Ramos (cell line): Measurements from ENCODE around the gene GTSF1L.
"Not testable (repeated sequence)": the region's sequence is repeated elsewhere in the genome, so short reads cannot be mapped to it uniquely, and the experiment has no call there.

Experiments
- in situ Hi-C: fragments of 300-500 bp; cut with MboI; formaldehyde crosslinking; loops from one replicate; pipeline ENCODE4 v1.14.3; 2022; ENCODE audit warnings: low sequenced_read_pairs; ENCODE audit not compliant: unreplicated experiment

Gene GTSF1L

DNA sequence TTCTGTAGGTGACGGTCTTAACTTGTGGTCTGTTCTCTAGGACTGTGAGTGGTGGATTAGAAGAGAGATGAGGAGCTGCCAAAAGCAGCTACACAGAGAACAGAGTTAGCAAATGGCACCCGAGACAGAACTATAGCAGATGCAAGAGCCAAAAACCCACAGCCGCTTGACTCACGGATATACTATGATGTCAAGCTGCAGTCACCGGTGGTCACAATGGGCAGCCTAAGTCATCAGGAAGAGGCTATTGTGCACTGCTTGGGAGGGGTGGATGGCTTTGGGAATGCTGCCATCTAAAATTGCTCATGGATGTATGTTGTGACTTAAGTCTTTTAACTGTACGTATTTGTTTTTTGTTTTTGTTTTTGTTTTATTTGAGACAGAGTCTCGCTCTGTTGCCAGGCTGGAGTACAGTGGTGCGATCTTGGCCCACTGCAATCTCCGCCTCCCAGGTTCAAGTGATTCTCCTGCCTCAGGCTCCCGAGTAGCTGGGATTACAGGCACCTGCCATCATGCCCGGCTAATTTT, at the start of gene GTSF1L:
TSS of gene GTSF1L (minus strand) at position 192 of the 528 bp plus-strand sequence. CDS start 308 bp downstream, outside the sequence.
- in situ Hi-C loops = no loop called here

DNA sequence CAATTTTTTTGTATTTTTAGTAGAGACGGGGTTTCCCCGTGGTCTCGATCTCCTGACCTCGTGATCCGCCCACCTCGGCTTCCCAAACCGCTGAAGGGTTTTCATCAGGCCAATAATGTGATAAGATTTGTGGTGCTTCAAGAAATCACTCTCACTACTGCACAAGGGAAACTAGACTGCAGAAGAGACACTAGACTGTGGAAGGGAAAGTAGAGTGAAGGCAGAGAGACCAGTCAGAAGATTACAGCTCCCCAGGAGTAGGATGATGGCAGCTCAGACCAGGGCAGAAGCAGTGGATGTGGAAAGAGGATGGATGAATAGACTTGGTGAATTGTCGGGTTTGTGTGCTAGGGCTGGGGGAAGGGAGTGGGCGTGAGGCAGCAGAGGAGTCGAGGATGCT, 48.0 kb upstream of the GTSF1L start:
- in situ Hi-C loops = no loop called here

DNA sequence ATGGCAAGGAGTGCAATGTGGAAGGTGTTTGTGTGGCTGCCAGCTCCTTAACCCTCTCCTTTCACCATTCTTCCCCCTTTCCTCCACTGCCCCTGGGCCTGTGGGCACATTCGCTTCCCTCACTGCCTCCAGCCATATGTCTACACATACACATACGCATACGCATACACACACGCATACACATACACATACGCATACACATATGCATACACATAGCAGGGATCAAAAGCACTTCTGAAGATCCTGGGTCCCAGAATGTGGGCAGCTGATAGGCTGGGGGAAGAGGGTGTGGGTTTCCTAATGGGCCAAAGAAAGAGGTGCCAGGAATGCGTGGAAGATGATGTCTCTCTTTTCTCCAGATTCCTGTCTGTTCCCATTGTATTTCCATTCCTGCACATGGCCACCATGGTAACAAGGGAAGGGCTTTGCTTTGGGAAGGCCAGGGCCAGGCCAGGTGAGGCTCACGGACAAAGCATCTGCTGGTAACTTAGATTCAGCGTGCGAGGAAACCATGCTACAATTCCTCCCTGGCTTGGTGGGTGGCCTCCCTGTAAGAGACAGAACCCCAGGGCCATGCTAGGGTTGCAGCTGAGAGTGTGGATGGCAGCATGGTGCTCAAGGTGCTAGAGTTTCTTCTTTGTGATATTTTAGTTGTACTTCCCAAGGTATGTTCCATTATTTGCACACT, 44.8 kb upstream of the GTSF1L start:
- in situ Hi-C loops = no loop called here

DNA sequence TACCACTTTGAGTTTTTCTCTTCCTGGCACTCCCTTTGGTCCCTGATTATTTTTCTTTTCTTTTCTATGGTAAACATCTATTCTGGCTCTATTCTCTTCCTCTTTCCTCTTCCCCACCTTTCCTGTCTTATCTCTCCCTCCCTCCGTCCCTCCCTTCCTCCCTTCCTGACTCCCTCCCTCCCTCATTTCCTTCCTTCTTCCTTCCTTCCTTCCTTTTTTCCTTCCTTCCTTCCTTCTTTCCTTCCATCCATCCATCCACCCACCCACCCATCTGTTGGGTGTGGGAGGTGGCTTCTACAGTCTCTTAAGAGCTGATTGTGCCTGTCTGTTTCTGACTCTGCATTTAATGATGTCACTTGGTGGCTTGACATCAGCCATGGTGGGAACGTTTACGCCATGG, 43.5 kb upstream of the GTSF1L start:
- in situ Hi-C loops = no loop called here

DNA sequence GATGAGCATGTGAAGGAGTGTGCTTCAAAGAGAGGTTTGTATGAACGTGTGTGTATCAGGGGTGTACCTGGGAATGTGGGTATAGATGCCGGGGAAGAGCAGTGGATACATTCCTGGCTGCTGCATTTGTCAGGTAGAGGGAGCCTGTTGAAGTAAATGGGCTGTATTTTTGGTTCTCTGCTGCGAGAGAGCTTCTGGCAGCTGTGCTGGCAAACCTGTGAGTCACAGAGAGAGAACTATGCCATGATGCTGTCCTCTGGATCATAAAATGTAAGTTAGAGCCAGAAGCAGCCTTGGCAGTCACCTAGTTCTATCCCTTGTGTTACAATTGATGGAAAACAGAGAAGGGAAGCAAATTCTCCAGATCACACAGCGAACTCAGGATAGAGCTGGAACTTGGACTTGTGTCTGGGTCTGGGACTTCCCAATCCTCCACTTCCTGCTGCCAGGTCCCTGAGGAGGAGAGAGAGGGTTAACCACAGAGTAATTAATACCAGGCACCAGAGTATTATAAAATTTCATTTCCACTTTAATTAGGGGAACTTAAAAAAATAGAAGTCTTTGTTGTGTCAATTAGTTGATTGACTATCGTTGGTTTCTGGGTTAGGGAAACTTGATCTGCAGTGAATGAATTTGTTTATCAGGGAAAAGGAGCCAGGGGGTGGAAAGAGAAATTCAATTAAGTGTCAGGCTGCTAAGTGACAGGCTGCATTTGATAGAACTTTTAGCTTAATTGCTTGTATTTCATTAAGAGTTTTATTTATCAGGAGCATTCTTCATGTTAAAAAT, 41.1 kb upstream of the GTSF1L start:
- in situ Hi-C loops = no loop called here

DNA sequence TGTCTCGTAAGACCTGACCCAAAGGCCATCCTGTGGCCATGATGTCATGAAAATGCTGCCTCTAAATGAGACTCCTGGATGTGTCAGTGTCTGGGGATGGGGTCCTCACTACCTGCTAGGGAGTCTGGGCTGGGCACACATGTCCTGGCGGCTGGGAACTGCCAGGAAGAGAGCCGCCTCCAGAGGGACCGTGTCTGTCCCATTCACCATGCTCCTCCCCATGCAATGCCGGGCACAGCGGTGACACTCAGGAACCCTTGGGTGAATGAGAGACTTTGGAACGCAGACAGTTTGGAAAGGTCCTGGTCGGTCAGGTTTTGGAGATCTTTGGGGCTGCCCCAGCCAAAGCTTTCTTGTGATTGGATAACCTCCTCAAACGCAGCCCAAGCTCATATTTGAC, 40.1 kb upstream of the GTSF1L start:
- in situ Hi-C loops = no loop called here

DNA sequence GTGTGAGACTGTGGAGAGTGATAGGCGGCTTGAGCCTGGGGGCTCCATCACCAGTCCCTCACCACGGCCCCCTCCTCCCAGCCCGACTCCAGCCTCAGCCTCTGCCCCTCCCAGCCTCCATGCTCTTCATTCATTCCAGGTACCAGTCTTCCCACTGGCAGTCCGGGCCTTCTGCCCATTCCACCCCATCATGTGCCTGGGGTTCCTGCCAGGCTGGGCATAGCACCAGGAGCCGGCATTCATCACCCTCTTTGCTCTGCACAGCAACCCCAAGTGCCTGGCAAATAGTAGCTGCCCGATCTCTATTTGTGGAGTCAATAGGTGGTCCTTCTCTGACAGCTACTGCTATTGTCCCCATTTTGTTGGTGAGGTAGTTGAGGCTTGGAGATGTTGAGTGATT, 39.6 kb upstream of the GTSF1L start:
- in situ Hi-C loops = no loop called here

DNA sequence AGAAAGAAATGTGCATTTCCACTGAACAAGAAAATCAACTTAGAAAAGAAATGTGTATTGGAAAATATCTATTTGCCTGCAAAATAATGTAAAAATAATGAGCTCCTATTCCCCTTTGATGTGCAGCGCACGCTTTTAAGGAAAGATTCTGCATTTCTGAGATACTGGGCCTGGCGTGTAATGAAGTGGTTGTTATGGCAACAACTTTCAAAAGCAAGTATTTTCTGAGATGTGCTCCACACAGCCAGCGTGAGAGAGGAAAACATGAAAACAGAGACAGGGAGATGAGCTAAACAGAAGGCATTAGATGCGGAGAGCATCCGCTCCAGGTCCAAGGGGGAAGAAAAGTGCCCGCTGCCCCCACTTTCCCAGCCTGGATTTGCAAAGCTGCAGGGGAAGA, 39.1 kb upstream of the GTSF1L start:
- in situ Hi-C loops = no loop called here

DNA sequence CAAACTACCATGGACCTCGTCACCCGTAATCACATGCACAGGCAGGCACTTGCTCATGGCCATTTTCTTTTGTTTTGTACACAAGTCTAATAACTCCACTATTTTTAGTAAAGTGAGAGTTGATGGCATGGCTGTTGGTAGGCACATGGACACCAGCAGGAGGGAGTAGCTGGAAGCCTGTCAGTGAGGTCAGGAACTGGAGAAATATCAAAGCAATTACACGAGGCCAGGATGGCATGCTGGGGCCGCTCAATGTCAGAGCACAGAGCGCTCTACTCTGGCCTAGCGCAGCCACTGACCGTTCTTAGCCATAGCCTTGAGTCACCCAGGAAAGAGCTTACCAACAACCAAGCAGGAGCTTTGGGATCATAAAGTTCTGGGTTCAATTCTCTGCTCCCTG, 36.1 kb upstream of the GTSF1L start:
- in situ Hi-C loops = no loop called here

DNA sequence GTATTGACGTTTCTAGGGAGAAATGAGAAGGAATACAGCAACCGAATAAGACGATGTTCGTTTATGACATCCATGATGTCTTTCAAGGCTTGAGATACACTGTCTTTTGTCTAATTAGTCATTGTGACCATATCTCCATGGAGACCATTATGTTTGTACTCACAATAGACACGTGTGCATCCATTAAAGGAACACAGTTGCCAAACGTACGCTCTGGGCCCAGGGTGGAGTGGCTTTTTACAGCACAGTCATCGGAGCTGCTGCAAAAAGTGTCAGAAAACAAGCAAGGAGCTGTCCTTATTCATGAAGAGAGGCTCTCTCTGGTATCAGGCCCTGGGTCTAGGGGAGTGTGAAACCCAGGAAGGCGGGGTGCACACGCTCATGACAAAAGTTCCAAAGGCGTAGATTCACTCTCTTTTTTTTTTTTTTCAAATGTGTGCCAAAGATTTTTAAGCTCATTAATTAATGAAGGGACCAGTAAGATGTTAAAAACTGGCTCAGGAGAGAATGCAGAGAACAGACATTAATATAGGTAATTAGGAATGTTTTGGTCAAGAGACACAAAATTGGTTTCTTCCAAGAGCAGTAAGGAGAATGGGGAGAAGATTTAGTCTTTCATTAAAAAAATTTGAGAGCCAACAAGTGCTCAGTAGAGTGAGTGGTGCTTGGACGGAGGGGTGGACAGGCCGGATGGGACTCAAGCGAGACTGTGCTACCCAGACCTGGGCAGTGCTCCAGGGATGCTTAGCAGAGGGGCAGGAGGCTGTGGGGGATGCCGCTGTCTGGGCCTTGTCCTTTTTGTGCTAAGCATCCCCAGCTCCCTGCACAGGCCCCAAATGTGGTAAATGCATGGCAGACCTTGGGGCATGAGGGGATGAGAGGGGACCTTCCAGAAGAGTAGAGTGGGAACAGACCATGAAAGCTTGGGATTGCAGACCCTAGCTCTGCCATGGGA, 34.9 kb upstream of the GTSF1L start:
- in situ Hi-C loops = no loop called here

DNA sequence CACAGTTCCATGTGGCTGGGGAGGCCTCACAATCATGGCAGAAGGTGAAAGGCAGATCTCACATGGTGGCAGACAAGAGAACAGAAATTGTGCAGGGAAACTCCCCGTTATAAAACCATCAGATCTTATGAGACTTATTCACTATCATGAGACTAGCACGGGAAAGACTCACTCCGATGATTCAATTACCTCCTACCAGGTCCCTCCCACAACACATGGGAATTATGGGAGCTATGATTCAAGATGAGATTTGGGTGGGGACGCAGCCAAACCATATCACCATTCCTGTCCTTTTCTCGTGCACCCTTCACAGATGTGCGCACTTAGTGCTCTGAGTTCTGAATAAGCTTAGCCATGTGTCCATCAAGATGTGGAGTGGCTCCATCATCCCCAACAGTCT, 31.1 kb upstream of the GTSF1L start:
- in situ Hi-C loops = not testable (repeated sequence)

DNA sequence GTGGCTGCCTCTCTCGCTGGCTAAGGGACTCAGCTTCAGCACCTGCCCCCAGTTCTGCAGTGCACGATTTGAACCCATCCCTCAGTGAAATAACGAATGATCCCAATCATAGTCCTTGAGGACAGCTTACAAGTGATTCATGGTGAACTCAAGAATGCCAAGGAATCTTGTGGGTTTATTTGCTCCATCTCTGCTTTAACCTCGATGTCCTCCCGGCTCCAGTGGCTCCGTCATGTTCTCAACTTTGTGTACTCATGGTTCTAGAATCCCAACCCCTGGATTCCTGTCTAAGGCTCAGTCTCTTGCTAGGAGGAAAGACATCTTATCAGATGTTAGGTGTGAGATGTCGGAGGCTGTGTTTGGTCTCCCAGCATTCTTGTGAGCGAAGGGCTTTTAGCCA, 29.0 kb upstream of the GTSF1L start:
- in situ Hi-C loops = no loop called here

DNA sequence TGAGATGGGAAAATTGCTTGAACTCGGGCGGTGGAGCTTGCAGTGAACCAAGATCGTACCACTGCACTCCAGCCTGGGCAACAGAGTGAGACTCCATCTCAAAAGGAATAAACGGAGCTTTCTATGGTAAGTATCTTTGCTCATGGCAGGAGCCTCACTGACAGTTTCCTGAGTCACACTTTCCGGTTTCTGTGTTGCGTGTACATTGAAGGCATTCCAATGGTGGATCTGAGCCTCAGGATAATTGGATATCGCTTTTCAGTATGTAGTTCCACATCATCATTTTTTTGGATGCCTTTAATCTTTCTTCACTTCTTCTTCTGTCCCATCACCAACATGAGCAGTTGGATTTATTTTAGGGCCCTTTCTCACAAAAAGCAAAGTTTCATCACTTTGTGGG, 28.6 kb upstream of the GTSF1L start:
- in situ Hi-C loops = no loop called here

DNA sequence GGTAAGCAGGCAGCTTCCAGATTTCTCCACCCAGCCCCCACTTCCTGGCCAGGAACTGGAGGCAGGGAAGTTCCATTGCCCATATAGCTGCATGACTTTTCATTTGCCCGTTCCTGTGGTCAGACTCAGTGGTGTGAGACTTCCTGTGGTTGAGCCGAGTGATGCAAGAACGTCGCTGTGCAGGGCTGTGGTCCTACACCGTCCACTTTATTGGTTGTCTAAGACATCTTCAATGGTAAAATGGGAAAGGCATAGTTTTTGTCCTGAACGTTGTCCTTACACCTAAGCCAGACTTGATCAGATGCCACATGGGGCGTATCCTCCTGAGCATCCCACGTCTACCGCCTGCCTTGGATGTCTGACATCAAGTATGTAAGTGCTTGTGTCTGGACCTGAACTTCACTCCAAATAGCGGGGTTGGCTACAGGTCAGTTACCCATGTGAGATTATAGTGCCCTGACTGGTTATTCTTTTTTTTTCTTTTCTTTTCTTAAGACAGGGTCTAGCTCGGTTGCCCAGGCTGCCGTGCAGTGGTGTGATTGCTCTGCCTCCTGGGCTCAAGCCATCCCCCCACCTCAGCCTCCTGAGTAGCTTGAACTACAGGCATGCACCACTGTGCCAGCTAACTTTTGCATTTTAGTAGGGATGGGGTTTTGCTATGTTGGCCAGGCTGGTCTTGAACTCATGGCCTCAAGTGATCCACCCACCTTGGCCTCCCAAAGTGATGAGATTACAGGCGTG, 25.9 kb upstream of the GTSF1L start:
- in situ Hi-C loops = loop anchor here (5.0 kb wide), 1 partner anchor 325 kb away; no protein-coding TSS in a partner anchor

DNA sequence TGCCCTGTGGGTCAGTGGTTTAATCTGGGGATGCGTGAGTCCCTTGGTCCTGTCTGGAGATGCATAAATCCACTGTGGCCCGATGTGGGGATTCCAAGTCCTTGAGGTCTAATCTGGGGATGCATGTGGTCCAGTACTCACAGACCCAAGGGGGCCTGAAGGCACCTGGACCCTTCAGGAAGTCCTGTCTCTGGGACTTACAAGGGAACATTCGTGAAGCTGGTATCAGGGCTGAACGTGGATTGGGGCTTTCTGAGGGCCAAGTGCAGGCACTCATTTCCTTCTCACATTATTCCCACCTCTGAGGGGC, 25.2 kb upstream of the GTSF1L start:
- in situ Hi-C loops = loop anchor here (5.0 kb wide), 1 partner anchor 325 kb away; no protein-coding TSS in a partner anchor

DNA sequence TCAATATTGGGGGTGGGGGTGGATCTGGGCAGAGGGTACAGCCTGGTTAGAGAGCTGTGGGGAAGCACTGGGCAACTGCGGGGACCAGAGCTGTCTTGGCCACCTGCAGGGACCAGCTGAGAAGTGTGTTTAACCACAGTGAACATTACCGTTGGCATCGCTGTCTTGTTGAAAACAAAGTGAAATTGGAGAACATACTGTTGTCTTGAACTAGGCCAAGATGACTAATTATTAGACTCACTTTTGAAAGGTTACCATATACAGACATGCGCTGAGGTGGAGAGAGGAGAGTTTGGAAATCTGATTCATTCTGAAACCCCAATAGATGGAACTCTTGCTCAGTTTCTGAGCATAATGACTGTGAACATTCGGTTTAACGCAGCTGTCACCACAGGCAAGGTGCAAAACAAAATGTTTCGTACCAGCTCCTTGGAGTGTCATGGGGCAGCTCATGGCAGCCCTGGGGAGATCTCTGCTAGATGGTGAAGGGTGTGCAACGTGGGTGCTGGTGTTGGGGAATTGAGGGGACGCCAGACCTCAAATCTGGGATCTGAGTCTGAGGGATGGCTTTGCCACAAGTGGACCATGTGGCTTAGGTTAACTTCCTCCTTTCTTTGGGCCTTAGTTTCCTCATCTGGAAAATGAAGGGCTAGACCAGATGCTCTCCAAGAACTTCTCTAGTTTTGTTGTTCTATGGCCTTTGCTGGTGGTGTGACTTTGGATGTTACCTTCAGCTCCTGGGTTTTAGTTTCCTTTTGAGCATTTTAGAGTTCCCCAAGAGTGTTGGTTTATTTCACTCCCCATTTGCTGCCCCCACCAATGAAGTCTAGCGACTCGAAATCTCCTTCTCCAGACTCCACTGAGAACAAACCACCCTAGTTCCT, 24.6 kb upstream of the GTSF1L start:
- in situ Hi-C loops = loop anchor here (5.0 kb wide), 1 partner anchor 326 kb away; no protein-coding TSS in a partner anchor

DNA sequence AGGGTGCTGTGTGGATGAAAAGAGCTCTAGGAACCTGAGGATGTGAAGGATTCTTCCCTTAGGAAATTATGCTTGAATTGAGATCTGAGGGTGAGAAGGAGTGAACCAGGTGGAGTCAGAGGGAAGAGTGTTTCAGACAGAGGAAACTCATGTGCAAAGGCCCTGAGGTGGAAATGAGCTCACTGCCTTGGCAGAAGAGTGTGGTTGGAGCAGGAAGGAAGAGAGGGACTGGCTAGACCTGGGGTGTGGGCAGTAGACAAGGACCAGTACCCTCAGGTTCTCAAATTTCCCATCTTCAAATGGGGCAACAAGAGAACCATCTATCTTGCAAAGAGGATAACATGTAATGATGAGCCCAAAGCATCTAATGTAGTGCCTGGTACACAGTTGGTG, 24.0 kb upstream of the GTSF1L start:
- in situ Hi-C loops = loop anchor here (5.0 kb wide), 1 partner anchor 327 kb away; no protein-coding TSS in a partner anchor

DNA sequence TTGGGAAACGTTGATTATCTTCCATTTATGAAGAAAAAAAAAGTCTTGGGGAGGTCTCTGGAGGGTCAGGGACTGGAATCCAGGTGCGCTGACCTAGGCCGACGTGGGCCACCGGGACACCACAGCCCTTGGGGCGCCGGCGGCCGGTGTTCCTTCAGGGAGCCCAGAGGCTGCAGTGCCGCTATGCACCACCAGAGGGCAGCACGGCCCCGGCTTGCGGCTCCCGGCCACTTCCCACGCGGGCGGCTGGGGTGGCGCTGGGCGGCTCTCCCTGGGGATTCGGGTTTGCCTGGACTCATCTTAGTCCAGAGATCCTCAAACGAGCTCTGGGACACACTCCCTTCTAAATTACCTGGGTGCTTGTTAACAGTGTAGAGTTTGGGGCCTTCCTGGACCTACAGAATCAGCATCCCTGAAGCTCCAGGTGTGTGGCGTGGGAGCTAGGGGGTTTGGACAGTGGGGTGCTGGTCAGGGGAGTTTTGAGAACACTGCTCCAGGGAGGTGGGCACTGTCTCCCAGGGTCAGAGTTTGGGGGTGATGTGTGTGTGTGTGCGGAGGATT, 23.0 kb upstream of the GTSF1L start:
- in situ Hi-C loops = loop anchor here (5.0 kb wide), 1 partner anchor 327 kb away; no protein-coding TSS in a partner anchor
